Heart left ventricle (tissue), 13 donors: Measurements from ENCODE around the gene LEMD1.

Source experiments
- CTCF ChIP-seq, 12 donors: fragments of 200-600 bp; sonication (generic) in 4 of 12; IDR thresholded peaks; one replicate each; pipeline versions ENCODE4 v1.5.0 to v1.8.0; 2018 to 2022; ENCODE audit warnings: antibody characterized with exemption in 12 of 12, mild to moderate bottlenecking in 5 of 12
- POLR2A ChIP-seq, 2 donors: fragments of 450-650 bp; IDR thresholded peaks; one replicate each; pipeline ENCODE4 v1.6.1; 2017; ENCODE audit warnings: antibody characterized with exemption in 2 of 2, mild to moderate bottlenecking in 2 of 2, moderate library complexity in 2 of 2
- donor health status: ischemic (EF 13 %, LVEDD 7.1; RV severe dilation, severe dysfunction).
- donor health status: DM: no; HTN: yes; CAD: no.
- donor health status: DM: no; HTN: no; CAD: no.
- donor health status: ischemic (EF 25% LVEDD 6.9; RV normal size, moderate dysfunction).
- donor health status: ischemic (EF 25% LVEDD 5.7; RV mildly dilated, moderate dysfunction).
- donor health status: ischemic (EF 35%, LVEDD 5.7; RV mildly dilated, moderate dysfunction).
- donor health status: nonischemic (EF 11% LVEDD 7.7; RV severe dilation, severe dysfunction).
- donor health status: DM: yes; HTN: yes; CAD: no.
- donor health status: PGD.
- donor health status: ischemic (EF 29% LVEDD 5.4; RV normal size, mild dysfunction).
- donor health status: nonischemic (EF 23%, LVEDD 6.1; RV moderate dilation, normal function).

- TF ChIP-seq CTCF (IDR thresholded peaks at IDR 0.05) = no peak
- no peak for TF ChIP-seq POLR2A (IDR thresholded peaks at IDR 0.05)
These were observed 82.6 kb downstream of the LEMD1 start for GRCh38 chr1:205339197-205339702.
